HEK293 (cell line): Measurements from ENCODE around the gene ACER3.

Experiments
- CTCF ChIA-PET: fragments of 350-600 bp; formaldehyde crosslinking; extraction: SDS; loops from one replicate; lab custom pipeline; 2021; ENCODE audit warnings: antibody characterized with exemption; lab: Yijun Ruan, JAX
- POLR2A ChIA-PET: fragments of 300-600 bp; formaldehyde crosslinking; extraction: SDS; loops from one replicate; lab custom pipeline; 2020; ENCODE audit warnings: antibody characterized with exemption, inconsistent platforms; lab: Yijun Ruan, JAX
- H3K27ac ChIP-seq: fragments of 200-500 bp; sonication (Bioruptor generic); 2 replicates; pipeline ENCODE4 v1.5.1; 2014; ENCODE audit warnings: low read depth, low read length, control low read depth, inconsistent platforms; ENCODE audit errors: extremely low read depth
- H3K36me3 ChIP-seq, 2 experiments: fragments of 200-500 bp in 1 of 2; sonication (Bioruptor generic) in 1 of 2; 1 replicate in 1 of 2; 2 replicates in 1 of 2; pipeline ENCODE4 v1.5.1; 2014 to 2017; ENCODE audit warnings: inconsistent platforms in 2 of 2, low read length in 2 of 2; ENCODE audit not compliant: control insufficient read depth in 2 of 2, insufficient read depth in 1 of 2
- H3K4me1 ChIP-seq: fragments of 200-500 bp; sonication (Bioruptor generic); 2 replicates; pipeline ENCODE4 v1.5.1; 2014; ENCODE audit warnings: mild to moderate bottlenecking, low read length, inconsistent platforms; ENCODE audit not compliant: control insufficient read depth, insufficient read depth
- H3K4me3 ChIP-seq: 2 replicates; pipeline ENCODE4 v1.5.1; 2011; ENCODE audit warnings: low read depth, mild to moderate bottlenecking, control low read depth, low read length, moderate library complexity
- H3K9me3 ChIP-seq: fragments of 200-500 bp; sonication (Bioruptor generic); 2 replicates; pipeline ENCODE4 v1.5.1; 2014; ENCODE audit warnings: low read depth, low read length, inconsistent platforms; ENCODE audit not compliant: control insufficient read depth, insufficient read depth
- EGR2 ChIP-seq: fragments of 450-650 bp; formaldehyde crosslinking; IDR thresholded peaks from 2 replicates; pipeline ENCODE4 v1.5.1; 2016; ENCODE audit warnings: low read depth, missing biosample characterization, missing genetic modification characterization
- GFI1B ChIP-seq: fragments of 450-650 bp; formaldehyde crosslinking; IDR thresholded peaks from 2 replicates; pipeline ENCODE4 v1.5.1; 2016; ENCODE audit warnings: missing biosample characterization, missing genetic modification characterization
- GLIS2 ChIP-seq: fragments of 450-650 bp; formaldehyde crosslinking; IDR thresholded peaks from 2 replicates; pipeline ENCODE4 v1.5.1; 2016; ENCODE audit warnings: missing biosample characterization, missing genetic modification characterization
- IKZF3 ChIP-seq: fragments of 450-650 bp; IDR thresholded peaks from 2 replicates; pipeline ENCODE4 v1.5.0; 2018; ENCODE audit warnings: missing biosample characterization, mild to moderate bottlenecking, missing genetic modification characterization, moderate library complexity
- OSR2 ChIP-seq: fragments of 450-650 bp; formaldehyde crosslinking; IDR thresholded peaks from 2 replicates; pipeline ENCODE4 v1.5.1; 2016; ENCODE audit warnings: missing biosample characterization, missing genetic modification characterization
- SP7 ChIP-seq: fragments of 450-650 bp; formaldehyde crosslinking; IDR thresholded peaks from 2 replicates; pipeline ENCODE4 v1.5.1; 2016; ENCODE audit warnings: missing biosample characterization, missing genetic modification characterization
- TCF7L2 ChIP-seq: IDR thresholded peaks from 2 replicates; pipeline ENCODE4 v1.6.1; 2011; ENCODE audit warnings: low read depth, mild to moderate bottlenecking, inconsistent platforms, low read length, moderate library complexity, borderline replicate concordance
- ZBTB17 ChIP-seq: fragments of 450-650 bp; formaldehyde crosslinking; IDR thresholded peaks from 2 replicates; pipeline ENCODE4 v1.5.1; 2016; ENCODE audit warnings: missing biosample characterization, missing genetic modification characterization
- ZBTB20 ChIP-seq: fragments of 450-650 bp; formaldehyde crosslinking; IDR thresholded peaks from 2 replicates; pipeline ENCODE4 v1.5.1; 2016; ENCODE audit warnings: missing biosample characterization, missing genetic modification characterization
- ZBTB48 ChIP-seq: fragments of 450-650 bp; formaldehyde crosslinking; IDR thresholded peaks from 2 replicates; pipeline ENCODE4 v1.5.1; 2016; ENCODE audit warnings: missing biosample characterization, missing genetic modification characterization
- ZIC2 ChIP-seq: fragments of 450-650 bp; formaldehyde crosslinking; IDR thresholded peaks from 2 replicates; pipeline ENCODE4 v1.5.1; 2016; ENCODE audit warnings: missing biosample characterization, missing genetic modification characterization
- ZNF114 ChIP-seq: fragments of 450-650 bp; formaldehyde crosslinking; IDR thresholded peaks from 2 replicates; pipeline ENCODE4 v1.5.0; 2017; ENCODE audit warnings: missing biosample characterization, missing genetic modification characterization
- ZNF311 ChIP-seq: fragments of 450-650 bp; formaldehyde crosslinking; IDR thresholded peaks from 2 replicates; pipeline ENCODE4 v1.5.1; 2017; ENCODE audit warnings: missing biosample characterization, missing genetic modification characterization, borderline replicate concordance
- ZNF449 ChIP-seq: fragments of 450-650 bp; formaldehyde crosslinking; IDR thresholded peaks from 2 replicates; pipeline ENCODE4 v1.5.1; 2017; ENCODE audit warnings: missing biosample characterization, mild to moderate bottlenecking, missing genetic modification characterization, moderate library complexity
- ZNF488 ChIP-seq: fragments of 450-650 bp; formaldehyde crosslinking; IDR thresholded peaks from 2 replicates; pipeline ENCODE4 v1.5.1; 2016; ENCODE audit warnings: missing biosample characterization, missing genetic modification characterization
- ZNF548 ChIP-seq: fragments of 450-650 bp; formaldehyde crosslinking; IDR thresholded peaks from 2 replicates; pipeline ENCODE4 v1.5.1; 2016; ENCODE audit warnings: missing biosample characterization, missing genetic modification characterization
- ZNF600 ChIP-seq: fragments of 450-650 bp; formaldehyde crosslinking; IDR thresholded peaks from 2 replicates; pipeline ENCODE4 v1.5.1; 2016; ENCODE audit warnings: missing biosample characterization, missing genetic modification characterization
- ZNF624 ChIP-seq: fragments of 450-650 bp; formaldehyde crosslinking; IDR thresholded peaks from 2 replicates; pipeline ENCODE4 v1.5.1; 2017; ENCODE audit warnings: missing biosample characterization, missing genetic modification characterization
- ZNF658 ChIP-seq: fragments of 450-650 bp; formaldehyde crosslinking; IDR thresholded peaks from 2 replicates; pipeline ENCODE4; 2016; ENCODE audit warnings: missing biosample characterization, missing genetic modification characterization
- ZNF664 ChIP-seq: fragments of 450-650 bp; formaldehyde crosslinking; IDR thresholded peaks from 2 replicates; pipeline ENCODE4 v1.5.1; 2016; ENCODE audit warnings: missing biosample characterization, missing genetic modification characterization
- ZNF670 ChIP-seq: fragments of 450-650 bp; formaldehyde crosslinking; IDR thresholded peaks from 2 replicates; pipeline ENCODE4 v1.5.1; 2016; ENCODE audit warnings: missing biosample characterization, missing genetic modification characterization, low read depth
- ZNF704 ChIP-seq: fragments of 450-650 bp; formaldehyde crosslinking; IDR thresholded peaks from 2 replicates; pipeline ENCODE4 v1.5.1; 2016; ENCODE audit warnings: missing biosample characterization, missing genetic modification characterization
- ZSCAN16 ChIP-seq: fragments of 450-650 bp; formaldehyde crosslinking; IDR thresholded peaks from 2 replicates; pipeline ENCODE4 v1.5.1; 2016; ENCODE audit warnings: missing biosample characterization, missing genetic modification characterization
- TF ChIP-seq, protein P1 (sequence below): fragments of 450-650 bp; formaldehyde crosslinking; IDR thresholded peaks from 2 replicates; pipeline ENCODE4 v1.5.1; 2017; ENCODE audit warnings: missing biosample characterization, missing genetic modification characterization
- TF ChIP-seq, protein P2 (sequence below): fragments of 450-650 bp; formaldehyde crosslinking; conservative IDR thresholded peaks from 2 replicates; pipeline ENCODE4 v1.5.1; 2016; ENCODE audit warnings: low read depth, missing biosample characterization, missing genetic modification characterization
- TF ChIP-seq, protein P3 (sequence below): fragments of 450-650 bp; formaldehyde crosslinking; IDR thresholded peaks from 2 replicates; pipeline ENCODE4 v1.5.1; 2016; ENCODE audit warnings: missing biosample characterization, missing genetic modification characterization

ACER3 gene

DNA sequence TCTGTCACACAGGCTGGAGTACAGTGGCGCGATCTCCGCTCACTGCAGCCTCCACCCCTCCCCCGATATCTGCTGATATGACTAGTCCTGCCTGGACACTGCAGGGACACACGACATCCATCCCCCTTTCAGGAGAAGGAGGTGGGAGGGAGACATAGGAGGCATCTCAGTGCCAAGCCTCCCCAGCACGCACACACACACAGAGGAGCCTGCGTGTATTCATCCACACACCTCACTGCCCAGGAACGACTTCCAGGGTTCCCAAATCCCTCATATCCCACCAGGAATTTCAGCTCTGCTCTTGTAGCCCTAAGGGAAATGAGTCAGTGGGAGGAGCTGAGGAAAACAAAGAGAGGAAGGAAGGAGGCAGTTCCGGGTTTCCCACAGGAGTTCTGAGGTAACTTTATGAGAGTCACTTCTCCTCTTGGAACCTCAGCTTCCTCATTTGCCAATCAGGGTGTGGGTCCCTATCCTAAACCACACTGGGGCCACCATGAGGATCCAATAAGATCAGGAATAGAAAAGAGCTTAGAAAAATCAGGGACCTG is 37.2 kb upstream of the ACER3 start:
- TF ChIP-seq, protein P1, sequence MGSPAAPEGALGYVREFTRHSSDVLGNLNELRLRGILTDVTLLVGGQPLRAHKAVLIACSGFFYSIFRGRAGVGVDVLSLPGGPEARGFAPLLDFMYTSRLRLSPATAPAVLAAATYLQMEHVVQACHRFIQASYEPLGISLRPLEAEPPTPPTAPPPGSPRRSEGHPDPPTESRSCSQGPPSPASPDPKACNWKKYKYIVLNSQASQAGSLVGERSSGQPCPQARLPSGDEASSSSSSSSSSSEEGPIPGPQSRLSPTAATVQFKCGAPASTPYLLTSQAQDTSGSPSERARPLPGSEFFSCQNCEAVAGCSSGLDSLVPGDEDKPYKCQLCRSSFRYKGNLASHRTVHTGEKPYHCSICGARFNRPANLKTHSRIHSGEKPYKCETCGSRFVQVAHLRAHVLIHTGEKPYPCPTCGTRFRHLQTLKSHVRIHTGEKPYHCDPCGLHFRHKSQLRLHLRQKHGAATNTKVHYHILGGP, result peak; percentile 36; the same call in 1 of the 2 replicates
- TF ChIP-seq ZNF664 (tag by site-specific recombination) (no peak), ZBTB17 (tag by site-specific recombination) (peak; percentile 80), ZSCAN16 (tag by site-specific recombination) (no peak), ZNF658 (no peak), ZNF548 (peak; percentile 38; the same call in 1 of the 2 replicates), ZNF311 (tag by site-specific recombination) (no peak), TCF7L2 (no peak), GFI1B (no peak), ZNF670 (no peak), ZNF114 (tag by site-specific recombination) (no peak), OSR2 (tag by site-specific recombination) (no peak), ZNF624 (tag by site-specific recombination) (no peak), ZNF449 (tag by site-specific recombination) (no peak), SP7 (0 out of 2 replicates have a peak, but pooled peaks have one; percentile 14), ZBTB20 (tag by site-specific recombination) (peak; percentile 84), ZBTB48 (peak; percentile 47; the same call in 1 of the 2 replicates), EGR2 (tag by site-specific recombination) (no peak), ZNF488 (no peak), ZIC2 (tag by site-specific recombination) (peak; percentile 58), IKZF3 (tag by site-specific recombination) (peak; percentile 85), ZNF704 (tag by site-specific recombination) (no peak), ZNF600 (peak; percentile 71), GLIS2 (peak; percentile 18; the same call in 1 of the 2 replicates)
- TF ChIP-seq, protein P2, sequence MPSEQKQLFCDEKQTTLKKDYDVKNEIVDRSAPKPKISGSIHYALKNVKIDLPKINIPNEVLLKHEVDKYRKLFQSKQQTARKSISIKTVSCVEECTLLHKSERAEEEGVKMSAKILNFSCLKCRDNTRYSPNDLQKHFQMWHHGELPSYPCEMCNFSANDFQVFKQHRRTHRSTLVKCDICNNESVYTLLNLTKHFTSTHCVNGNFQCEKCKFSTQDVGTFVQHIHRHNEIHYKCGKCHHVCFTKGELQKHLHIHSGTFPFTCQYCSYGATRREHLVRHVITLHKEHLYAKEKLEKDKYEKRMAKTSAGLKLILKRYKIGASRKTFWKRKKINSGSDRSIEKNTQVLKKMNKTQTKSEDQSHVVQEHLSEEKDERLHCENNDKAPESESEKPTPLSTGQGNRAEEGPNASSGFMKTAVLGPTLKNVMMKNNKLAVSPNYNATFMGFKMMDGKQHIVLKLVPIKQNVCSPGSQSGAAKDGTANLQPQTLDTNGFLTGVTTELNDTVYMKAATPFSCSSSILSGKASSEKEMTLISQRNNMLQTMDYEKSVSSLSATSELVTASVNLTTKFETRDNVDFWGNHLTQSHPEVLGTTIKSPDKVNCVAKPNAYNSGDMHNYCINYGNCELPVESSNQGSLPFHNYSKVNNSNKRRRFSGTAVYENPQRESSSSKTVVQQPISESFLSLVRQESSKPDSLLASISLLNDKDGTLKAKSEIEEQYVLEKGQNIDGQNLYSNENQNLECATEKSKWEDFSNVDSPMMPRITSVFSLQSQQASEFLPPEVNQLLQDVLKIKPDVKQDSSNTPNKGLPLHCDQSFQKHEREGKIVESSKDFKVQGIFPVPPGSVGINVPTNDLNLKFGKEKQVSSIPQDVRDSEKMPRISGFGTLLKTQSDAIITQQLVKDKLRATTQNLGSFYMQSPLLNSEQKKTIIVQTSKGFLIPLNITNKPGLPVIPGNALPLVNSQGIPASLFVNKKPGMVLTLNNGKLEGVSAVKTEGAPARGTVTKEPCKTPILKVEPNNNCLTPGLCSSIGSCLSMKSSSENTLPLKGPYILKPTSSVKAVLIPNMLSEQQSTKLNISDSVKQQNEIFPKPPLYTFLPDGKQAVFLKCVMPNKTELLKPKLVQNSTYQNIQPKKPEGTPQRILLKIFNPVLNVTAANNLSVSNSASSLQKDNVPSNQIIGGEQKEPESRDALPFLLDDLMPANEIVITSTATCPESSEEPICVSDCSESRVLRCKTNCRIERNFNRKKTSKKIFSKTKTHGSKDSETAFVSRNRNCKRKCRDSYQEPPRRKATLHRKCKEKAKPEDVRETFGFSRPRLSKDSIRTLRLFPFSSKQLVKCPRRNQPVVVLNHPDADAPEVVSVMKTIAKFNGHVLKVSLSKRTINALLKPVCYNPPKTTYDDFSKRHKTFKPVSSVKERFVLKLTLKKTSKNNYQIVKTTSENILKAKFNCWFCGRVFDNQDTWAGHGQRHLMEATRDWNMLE (tag by site-specific recombination), result peak; percentile 41; the same call in 1 of the 2 replicates
- TF ChIP-seq, protein P3, sequence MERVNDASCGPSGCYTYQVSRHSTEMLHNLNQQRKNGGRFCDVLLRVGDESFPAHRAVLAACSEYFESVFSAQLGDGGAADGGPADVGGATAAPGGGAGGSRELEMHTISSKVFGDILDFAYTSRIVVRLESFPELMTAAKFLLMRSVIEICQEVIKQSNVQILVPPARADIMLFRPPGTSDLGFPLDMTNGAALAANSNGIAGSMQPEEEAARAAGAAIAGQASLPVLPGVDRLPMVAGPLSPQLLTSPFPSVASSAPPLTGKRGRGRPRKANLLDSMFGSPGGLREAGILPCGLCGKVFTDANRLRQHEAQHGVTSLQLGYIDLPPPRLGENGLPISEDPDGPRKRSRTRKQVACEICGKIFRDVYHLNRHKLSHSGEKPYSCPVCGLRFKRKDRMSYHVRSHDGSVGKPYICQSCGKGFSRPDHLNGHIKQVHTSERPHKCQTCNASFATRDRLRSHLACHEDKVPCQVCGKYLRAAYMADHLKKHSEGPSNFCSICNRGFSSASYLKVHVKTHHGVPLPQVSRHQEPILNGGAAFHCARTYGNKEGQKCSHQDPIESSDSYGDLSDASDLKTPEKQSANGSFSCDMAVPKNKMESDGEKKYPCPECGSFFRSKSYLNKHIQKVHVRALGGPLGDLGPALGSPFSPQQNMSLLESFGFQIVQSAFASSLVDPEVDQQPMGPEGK (tag by site-specific recombination), result peak; percentile 35; the same call in 1 of the 2 replicates
- H3K36me3 ChIP-seq, result no peaks in the 10 kb centered on the region
- no peaks in the 10 kb centered on the region for H3K9me3 ChIP-seq
- H3K27ac ChIP-seq, result no peak overlapping the region
- CTCF ChIA-PET, result interaction anchor here (0.8 to 1.3 kb wide), 2 partner anchors 11 to 12 kb away, joined by 4 to 8 read pairs; no protein-coding TSS in a partner anchor
- H3K4me1 ChIP-seq, result no peaks in the 10 kb centered on the region
- POLR2A ChIA-PET, result interaction anchor here (0.5 kb wide), 2 partner anchors 19 to 138 kb away, joined by 3 to 4 read pairs; no protein-coding TSS in a partner anchor
- peak overlapping the region; percentile 4 for H3K4me3 ChIP-seq
